IMR-90 (cell line): ENCODE results near the gene ABCA6. TPM values are rescaled to one million over a fixed set of nuclear protein-coding genes. Genes with fewer than 3 reads are reported as not detected.

Source experiments
- ATAC-seq: fragments of 200-7000 bp; cut with Tn5 transposase; 2 replicates; pipeline ENCODE4 v1.9.1; 2020; ENCODE audit warnings: low read depth, mild to moderate bottlenecking, moderate library complexity
- BruUV-seq: library from RNA; stranded (reverse); fragments of 400-500 nt; replicated peaks from 2 replicates; lab custom pipeline; 2021; lab: Mats Ljungman, UMichigan
- CTCF ChIA-PET: fragments of 300-600 bp; formaldehyde crosslinking; extraction: SDS; loops from one replicate; lab custom pipeline; 2021; ENCODE audit warnings: antibody characterized with exemption; lab: Yijun Ruan, JAX
- POLR2A ChIA-PET: fragments of 300-600 bp; sonication (Branson Sonifier 250); formaldehyde crosslinking; loops from one replicate; lab custom pipeline; 2022; ENCODE audit warnings: antibody characterized with exemption; ENCODE audit not compliant: unreplicated experiment; lab: Charles Lee
- DNase-seq: peaks from one replicate; pipeline ENCODE4 v3.0.0; 2013
- H2AFZ ChIP-seq: replicated peaks from 2 replicates; pipeline ENCODE3; 2013; ENCODE audit warnings: low read length, mild to moderate bottlenecking; ENCODE audit not compliant: poor library complexity
- H2AK5ac ChIP-seq: 2 replicates; pipeline ENCODE4 v1.6.1; 2013; ENCODE audit warnings: low read depth, low read length, inconsistent platforms
- H2AK9ac ChIP-seq: replicated peaks from 2 replicates; pipeline ENCODE3; 2013; ENCODE audit warnings: mild to moderate bottlenecking, low read depth, low read length, moderate library complexity; ENCODE audit not compliant: poor library complexity
- H2BK120ac ChIP-seq: 2 replicates; pipeline ENCODE4 v1.6.1; 2013; ENCODE audit warnings: low read depth, low read length, inconsistent platforms
- H2BK15ac ChIP-seq: 3 replicates; pipeline ENCODE4 v1.6.1; 2013; ENCODE audit warnings: low read depth, low read length, inconsistent platforms
- H2BK20ac ChIP-seq: 2 replicates; pipeline ENCODE4 v1.6.1; 2013; ENCODE audit warnings: low read depth, mild to moderate bottlenecking, inconsistent platforms, low read length, moderate library complexity
- H2BK5ac ChIP-seq: 2 replicates; pipeline ENCODE4 v1.6.1; 2013; ENCODE audit warnings: mild to moderate bottlenecking, low read depth, low read length, inconsistent platforms; ENCODE audit not compliant: poor library complexity, severe bottlenecking
- H3K14ac ChIP-seq: replicated peaks from 2 replicates; pipeline ENCODE4 v1.6.1; 2013; ENCODE audit warnings: low read depth, low read length, inconsistent platforms
- H3K18ac ChIP-seq: 2 replicates; pipeline ENCODE4 v1.6.1; 2013; ENCODE audit warnings: low read depth, low read length, control low read depth
- H3K23ac ChIP-seq: 2 replicates; pipeline ENCODE4 v1.6.1; 2013; ENCODE audit warnings: low read depth, low read length, inconsistent platforms
- H3K27ac ChIP-seq: 2 replicates; pipeline ENCODE4 v1.5.1; 2013; ENCODE audit warnings: mild to moderate bottlenecking, control low read depth, low read length; ENCODE audit not compliant: insufficient read depth
- H3K27me3 ChIP-seq: 2 replicates; pipeline ENCODE4 v1.6.1; 2013; ENCODE audit warnings: low read length; ENCODE audit not compliant: control insufficient read depth, insufficient read depth
- H3K36me3 ChIP-seq: 2 replicates; pipeline ENCODE4 v1.6.1; 2013; ENCODE audit warnings: low read length, mixed read lengths; ENCODE audit not compliant: control insufficient read depth, insufficient read depth
- H3K4ac ChIP-seq: 2 replicates; pipeline ENCODE4 v1.6.1; 2013; ENCODE audit warnings: low read depth, low read length, inconsistent platforms
- H3K4me1 ChIP-seq: 2 replicates; pipeline ENCODE4 v1.6.1; 2013; ENCODE audit warnings: low read length, mixed read lengths; ENCODE audit not compliant: control insufficient read depth, insufficient read depth
- H3K4me2 ChIP-seq: 2 replicates; pipeline ENCODE4 v1.6.1; 2013; ENCODE audit warnings: low read depth, mild to moderate bottlenecking, control low read depth, low read length, moderate library complexity
- H3K4me3 ChIP-seq: 2 replicates; pipeline ENCODE4 v1.5.1; 2013; ENCODE audit warnings: low read depth, mild to moderate bottlenecking, control low read depth, low read length, moderate library complexity; ENCODE audit not compliant: insufficient read depth
- H3K56ac ChIP-seq: 2 replicates; pipeline ENCODE4 v1.6.1; 2013; ENCODE audit warnings: low read length, inconsistent platforms; ENCODE audit not compliant: insufficient read depth; ENCODE audit errors: extremely low read depth
- H3K79me1 ChIP-seq, 2 experiments: 2 replicates each; pipeline ENCODE4 v1.6.1; 2013; ENCODE audit warnings: low read length in 2 of 2, inconsistent platforms in 1 of 2, low read depth in 1 of 2
- H3K9ac ChIP-seq: 2 replicates; pipeline ENCODE4 v1.6.1; 2013; ENCODE audit warnings: low read depth, low read length, control low read depth
- H3K9me1 ChIP-seq: 2 replicates; pipeline ENCODE4 v1.6.1; 2013; ENCODE audit warnings: low read length, inconsistent platforms; ENCODE audit not compliant: insufficient read depth
- H3K9me3 ChIP-seq: 2 replicates; pipeline ENCODE4 v1.6.1; 2013; ENCODE audit warnings: low read length; ENCODE audit not compliant: control insufficient read depth, insufficient read depth
- H4K20me1 ChIP-seq: 2 replicates; pipeline ENCODE4 v1.6.1; 2013; ENCODE audit warnings: low read length, inconsistent platforms; ENCODE audit not compliant: insufficient read depth
- H4K5ac ChIP-seq: 2 replicates; pipeline ENCODE4 v1.6.1; 2013; ENCODE audit warnings: mild to moderate bottlenecking, low read depth, low read length, control low read depth
- H4K8ac ChIP-seq, 2 experiments: 2 replicates each; pipeline ENCODE4 v1.6.1; 2013; ENCODE audit warnings: low read depth in 2 of 2, low read length in 2 of 2, control low read depth in 1 of 2, inconsistent platforms in 1 of 2
- H4K91ac ChIP-seq: 2 replicates; pipeline ENCODE4 v1.6.1; 2013; ENCODE audit warnings: low read depth, low read length, inconsistent platforms; ENCODE audit not compliant: insufficient read depth
- BHLHE40 ChIP-seq: fragments of 150-350 bp; IDR thresholded peaks from 2 replicates; pipeline ENCODE4 v1.6.1; 2016; ENCODE audit warnings: mild to moderate bottlenecking, low read depth, low read length
- CEBPB ChIP-seq: IDR thresholded peaks from 2 replicates; pipeline ENCODE4 v1.6.1; 2012; ENCODE audit warnings: low read depth, low read length, improper control_type of control experiment
- CHD1 ChIP-seq: IDR thresholded peaks from 2 replicates; pipeline ENCODE4 v1.6.1; 2012; ENCODE audit warnings: low read depth, low read length, improper control_type of control experiment
- CTCF ChIP-seq: conservative IDR thresholded peaks from 2 replicates; pipeline ENCODE4 v1.5.1; 2012; ENCODE audit warnings: mild to moderate bottlenecking, low read depth, low read length, improper control_type of control experiment
- ELK1 ChIP-seq: fragments of 150-350 bp; IDR thresholded peaks from 2 replicates; pipeline ENCODE4 v1.6.1; 2016; ENCODE audit warnings: low read depth, mild to moderate bottlenecking, low read length, moderate library complexity, borderline replicate concordance
- FOS ChIP-seq: fragments of 150-350 bp; IDR thresholded peaks from 2 replicates; pipeline ENCODE4 v1.6.1; 2016; ENCODE audit warnings: low read depth, low read length
- MAFK ChIP-seq: IDR thresholded peaks from 2 replicates; pipeline ENCODE4 v1.6.1; 2012; ENCODE audit warnings: low read depth, low read length, improper control_type of control experiment
- MAZ ChIP-seq: IDR thresholded peaks from 2 replicates; pipeline ENCODE4 v1.6.1; 2012; ENCODE audit warnings: low read depth, mild to moderate bottlenecking, low read length, improper control_type of control experiment, moderate library complexity, borderline replicate concordance
- MXI1 ChIP-seq: IDR thresholded peaks from 2 replicates; pipeline ENCODE4 v1.6.1; 2012; ENCODE audit warnings: low read depth, mild to moderate bottlenecking, low read length, moderate library complexity, borderline replicate concordance
- NFE2L2 ChIP-seq: fragments of 150-350 bp; IDR thresholded peaks from 2 replicates; pipeline ENCODE4 v1.6.1; 2016; ENCODE audit warnings: low read depth, mild to moderate bottlenecking, low read length
- POLR2A ChIP-seq: IDR thresholded peaks from 2 replicates; pipeline ENCODE4 v1.6.1; 2012; ENCODE audit warnings: mild to moderate bottlenecking, low read depth, low read length
- RAD21 ChIP-seq: IDR thresholded peaks from 2 replicates; pipeline ENCODE4 v1.6.1; 2012; ENCODE audit warnings: low read length, improper control_type of control experiment
- RCOR1 ChIP-seq: IDR thresholded peaks from 2 replicates; pipeline ENCODE4 v1.6.1; 2012; ENCODE audit warnings: mild to moderate bottlenecking, low read length, improper control_type of control experiment; ENCODE audit not compliant: insufficient replicate concordance
- RFX5 ChIP-seq: IDR thresholded peaks from 2 replicates; pipeline ENCODE4 v1.8.0; 2012; ENCODE audit warnings: low read depth, mild to moderate bottlenecking, low read length, moderate library complexity
- SMC3 ChIP-seq: fragments of 150-350 bp; IDR thresholded peaks from 2 replicates; pipeline ENCODE4 v1.6.1; 2016; ENCODE audit warnings: low read depth, mild to moderate bottlenecking, antibody characterized with exemption, low read length, moderate library complexity
- USF2 ChIP-seq: fragments of 150-350 bp; IDR thresholded peaks from 2 replicates; pipeline ENCODE4 v1.6.1; 2017; ENCODE audit warnings: mild to moderate bottlenecking, antibody characterized with exemption, low read length, low read depth
- WGBS, 2 experiments: methylation state at CpG; one replicate each; pipeline versions ENCODE4 v1.1.5 to v1.1.7; 2013; ENCODE audit warnings: missing lambda C conversion rate in 2 of 2; ENCODE audit not compliant: insufficient read length in 1 of 2; ENCODE audit errors: extremely low coverage in 2 of 2; 5-methylcytosine and 5-hydroxymethylcytosine counted together
- dilution Hi-C: fragments of 300-500 bp; cut with HindIII; formaldehyde crosslinking; loops from one replicate; pipeline ENCODE4 v1.14.3; 2018; ENCODE audit warnings: low sequenced_read_pairs; ENCODE audit not compliant: unreplicated experiment
- in situ Hi-C: fragments of 300-500 bp; cut with MboI; formaldehyde crosslinking; loops from 3 replicates; pipeline ENCODE4 v1.14.3; 2019; ENCODE audit warnings: low sequenced_read_pairs, inconsistent platforms, mixed read lengths
- intact Hi-C: fragments of 100-400 bp; cut with micrococcal nuclease; formaldehyde crosslinking; loops from 2 replicates; pipeline ENCODE4 v1.10.0; 2022
- polyA plus RNA-seq, 3 experiments: library from polyadenylated mRNA; depleted of rRNA; stranded (reverse); fragments of >200 nt; gene quantifications; 2 replicates each; pipeline ENCODE4 v1.2.3, GENCODE V29; 2012; ENCODE audit warnings: low replicate concordance in 1 of 3
- total RNA-seq: library from RNA; depleted of rRNA; stranded (reverse); fragments of >200 nt; gene quantifications from 2 replicates; pipeline ENCODE4 v1.2.3, GENCODE V29; 2012

The ABCA6 gene
- total and polyA plus RNA-seq, 2 of the 4 experiments (the other 2 are of a cell fraction) = under 0.01 TPM; not detected in 1

GRCh38 chr17:69056179-69056823, 85.4 kb downstream of the ABCA6 start:
- Histone ChIP-seq H3K18ac (no peak overlapping the region), H3K4me2 (no peak overlapping the region), H3K14ac (no peak overlapping the region), H3K27ac (no peak overlapping the region), H2AFZ (no peak overlapping the region), H3K27me3 (no peaks in the 10 kb centered on the region), H4K8ac (no peak overlapping the region), H2AK5ac (no peak overlapping the region), H3K9ac (no peak overlapping the region), H2BK20ac (no peak overlapping the region), H2AK9ac (no peak overlapping the region), H4K5ac (no peak overlapping the region), H3K79me1 (no peaks in the 10 kb centered on the region), H3K4me3 (no peak overlapping the region), H3K23ac (no peak overlapping the region), H4K91ac (no peak overlapping the region), H3K36me3 (no peaks in the 10 kb centered on the region), H3K9me1 (no peaks in the 10 kb centered on the region), H2BK5ac (no peak overlapping the region), H4K20me1 (no peaks in the 10 kb centered on the region), H3K4ac (no peak overlapping the region), H2BK15ac (no peak overlapping the region), H3K56ac (no peak overlapping the region), H3K4me1 (peaks cover 3% of the 10 kb centered on the region; the same call in 1 of the 2 replicates), H3K9me3 (no peaks in the 10 kb centered on the region), H2BK120ac (no peak overlapping the region)
- ATAC-seq (no peak), DNase-seq (no peak)
- in situ Hi-C loops (no loop called here), intact Hi-C loops (loop anchor here (10.0 kb wide), 1 partner anchor 282 kb away; no protein-coding TSS in a partner anchor), dilution Hi-C loops (no loop called here)
- TF ChIP-seq RFX5 (no peak), CEBPB (no peak), ELK1 (no peak), BHLHE40 (no peak), USF2 (no peak), RCOR1 (no peak), MAFK (no peak), SMC3 (no peak), CTCF (no peak), NFE2L2 (no peak), FOS (no peak), POLR2A (no peak), RAD21 (no peak), MXI1 (no peak), CHD1 (no peak), MAZ (no peak)
- no CpG with 5 or more reads among the region's 3 CpGs for WGBS, 2 experiments
- ChIA-PET CTCF (no interaction called here), POLR2A (no interaction called here)
- no TSS peak for BruUV-seq
